GM21381 (cell line): Measurements from ENCODE around the gene HCFC2.

Source experiments
- ATAC-seq: cut with Tn5 transposase; IDR thresholded peaks from one replicate; pipeline ENCODE4 v1.9.1; 2021; ENCODE audit warnings: mild to moderate bottlenecking, moderate library complexity; ENCODE audit not compliant: unreplicated experiment

The HCFC2 gene

GRCh38 chr12:104152685-104153241, 88.4 kb downstream of the HCFC2 start:
- no peak for ATAC-seq

GRCh38 chr12:104154286-104154685, 90.0 kb downstream of the HCFC2 start:
- no peak for ATAC-seq

GRCh38 chr12:104154806-104155205, 90.5 kb downstream of the HCFC2 start:
- no peak for ATAC-seq
